NT2/D1 (cell line): ENCODE results near the gene NOA1.

Source experiments
- YY1 ChIP-seq: IDR thresholded peaks from 2 replicates; pipeline ENCODE4 v1.6.1; 2011; ENCODE audit not compliant: insufficient read length, insufficient read depth
- ZNF274 ChIP-seq: IDR thresholded peaks from 2 replicates; pipeline ENCODE4 v1.6.1; 2011; ENCODE audit warnings: mild to moderate bottlenecking, low read depth, low read length

DNA sequence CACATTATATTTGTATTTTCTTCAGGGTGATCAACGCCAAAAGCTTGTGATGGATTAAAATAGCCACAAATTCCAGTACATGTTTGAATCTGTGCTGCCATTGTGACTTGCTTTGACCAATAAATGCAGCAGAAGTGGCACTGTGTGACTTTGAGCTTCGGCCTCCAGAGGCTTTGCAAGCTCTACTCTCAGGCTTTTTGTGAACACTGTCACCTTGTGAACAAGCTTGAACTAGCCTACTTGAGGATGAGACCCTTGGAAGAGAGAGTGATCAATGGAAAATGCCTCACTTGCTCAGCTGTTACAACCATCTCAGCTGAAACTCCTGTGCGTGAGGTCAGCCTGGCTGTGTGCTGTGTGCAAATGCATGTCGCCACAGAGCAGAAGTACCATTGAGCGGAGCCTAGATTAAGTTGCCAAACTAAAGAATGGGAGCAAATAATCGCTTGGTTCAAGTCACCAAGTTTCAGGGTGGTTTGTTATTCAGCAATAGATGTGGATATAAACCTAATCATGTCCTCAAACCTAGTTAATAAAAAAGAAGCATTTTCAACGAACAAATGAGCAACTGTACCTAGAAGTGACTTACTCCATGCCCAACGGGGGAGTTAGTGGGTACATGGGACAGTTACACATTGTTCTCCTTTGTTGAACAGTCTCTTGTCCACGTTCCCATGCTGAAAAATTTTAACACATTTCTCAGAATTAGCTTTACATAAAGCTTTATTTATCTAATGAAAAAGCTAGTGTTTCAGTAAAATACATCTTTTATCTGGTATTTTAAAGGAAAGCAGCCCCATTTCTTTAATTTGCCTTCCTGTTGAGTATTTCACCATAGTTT lies 23.5 kb downstream of the NOA1 start:
- TF ChIP-seq ZNF274, result no peak
- no peak for TF ChIP-seq YY1
